HL-60 (cell line): ENCODE data around the gene SNRPN.

ENCODE experiments used
- DNase-seq, 2 experiments: peaks; one replicate each; pipeline ENCODE4 v3.0.0-alpha.2; 2010 to 2020; ENCODE audit warnings: low read depth in 1 of 2, low spot score in 1 of 2
- H3K27ac ChIP-seq: fragments of 250-450 bp; sonication (Bioruptor Pico); replicated peaks from 2 replicates; pipeline ENCODE4 v1.5.1; 2020; ENCODE audit warnings: mild to moderate bottlenecking, moderate library complexity
- H3K27me3 ChIP-seq: fragments of 250-450 bp; sonication (Bioruptor Pico); 2 replicates; pipeline ENCODE4 v1.5.1; 2021; ENCODE audit warnings: mild to moderate bottlenecking, moderate library complexity; ENCODE audit not compliant: insufficient read depth, poor library complexity, severe bottlenecking
- H3K4me3 ChIP-seq: replicated peaks from 2 replicates; pipeline ENCODE4 v1.5.1; 2011; ENCODE audit warnings: mild to moderate bottlenecking, control low read depth, low read length; ENCODE audit not compliant: insufficient read depth
- CTCF ChIP-seq: IDR thresholded peaks from one replicate; pipeline ENCODE4 v1.5.1; 2011; ENCODE audit warnings: low read length, control low read depth, inconsistent platforms; ENCODE audit not compliant: insufficient read depth
- GABPA ChIP-seq: IDR thresholded peaks from 2 replicates; pipeline ENCODE4 v1.6.1; 2012; ENCODE audit warnings: low read depth
- POLR2AphosphoS5 ChIP-seq: IDR thresholded peaks from 2 replicates; pipeline ENCODE4 v1.6.1; 2012; ENCODE audit warnings: low read depth
- REST ChIP-seq: IDR thresholded peaks from 2 replicates; pipeline ENCODE4 v1.6.1; 2012; ENCODE audit warnings: low read depth; ENCODE audit not compliant: insufficient replicate concordance
- SPI1 ChIP-seq: IDR thresholded peaks from 2 replicates; pipeline ENCODE4 v1.6.1; 2012; ENCODE audit warnings: low read depth, mild to moderate bottlenecking, borderline replicate concordance

Gene SNRPN

GRCh38 chr15:24948495-24948894 lies 6.3 kb upstream of the SNRPN start:
- no peak overlapping the region for H3K4me3 ChIP-seq
- no peak for DNase-seq
- no peak overlapping the region for H3K27ac ChIP-seq
- TF ChIP-seq GABPA (no peak), REST (no peak), POLR2AphosphoS5 (no peak), CTCF (no peak), SPI1 (no peak)
- H3K27me3 ChIP-seq = no peaks in the 10 kb centered on the region

- Histone ChIP-seq H3K27me3 (no peaks in the 10 kb centered on the region), H3K27ac (peak overlapping the region; percentile 79), H3K4me3 (peak overlapping the region; percentile 78)
- TF ChIP-seq POLR2AphosphoS5 (no peak), GABPA (no peak), CTCF (no peak), REST (no peak), SPI1 (no peak)
- no peak for DNase-seq
These were observed 739 bp downstream of the SNRPN start for GRCh38 chr15:24955531-24955921.

- peak overlapping the region; percentile 79 for H3K27ac ChIP-seq
- no peaks in the 10 kb centered on the region for H3K27me3 ChIP-seq
- TF ChIP-seq CTCF (no peak), POLR2AphosphoS5 (no peak; the same call in 1 of the 2 replicates), REST (no peak), GABPA (no peak), SPI1 (no peak)
- H3K4me3 ChIP-seq = peak overlapping the region; percentile 78
- peak; percentile 44 to 61 for DNase-seq
These were observed 1.5 kb downstream of the SNRPN start for GRCh38 chr15:24956111-24956838.
